NCI-H524 treated with DMSO at 0.1 percent for 48 hours (cell line): Measurements from ENCODE around the gene DPM1.

Experiments
- DNase-seq: peaks from one replicate; lab custom pipeline; 2025; lab: John Stamatoyannopoulos, UW

Gene DPM1

GRCh38 chr20:50895111-50895830 lies 63.1 kb downstream of the DPM1 start:
- DNase-seq: no peak

GRCh38 chr20:50893620-50894019 lies 64.7 kb downstream of the DPM1 start:
- no peak for DNase-seq

- no peak for DNase-seq
Measured at GRCh38 chr20:50892394-50892793, 65.9 kb downstream of the DPM1 start.

GRCh38 chr20:50891138-50891537 lies 67.2 kb downstream of the DPM1 start:
- no peak for DNase-seq

GRCh38 chr20:50887576-50887975 lies 70.8 kb downstream of the DPM1 start:
- DNase-seq: no peak

- DNase-seq: no peak
Measured at GRCh38 chr20:50886184-50886790, 72.0 kb downstream of the DPM1 start.

GRCh38 chr20:50885781-50886180 lies 72.6 kb downstream of the DPM1 start:
- DNase-seq: no peak

GRCh38 chr20:50885068-50885467 lies 73.3 kb downstream of the DPM1 start:
- DNase-seq: no peak
